KMS-11 (cell line): Measurements from ENCODE around the gene ZNF683.

Experiments used
- H2AFZ ChIP-seq: fragments of 200-600 bp; sonication (generic); 2 replicates; pipeline ENCODE4 v1.6.1; 2016; ENCODE audit warnings: antibody characterized with exemption, mixed run types, low read depth
- H3K27ac ChIP-seq: fragments of 200-600 bp; sonication (generic); 2 replicates; pipeline ENCODE4 v1.6.1; 2016; ENCODE audit warnings: mild to moderate bottlenecking, mixed run types
- H3K27me3 ChIP-seq: fragments of 200-600 bp; sonication (generic); 2 replicates; pipeline ENCODE4 v1.6.1; 2017; ENCODE audit warnings: mild to moderate bottlenecking, low read depth, mixed run types, moderate library complexity; ENCODE audit not compliant: insufficient read depth
- H3K36me3 ChIP-seq: fragments of 200-600 bp; sonication (generic); 2 replicates; pipeline ENCODE4 v1.6.1; 2017; ENCODE audit warnings: mild to moderate bottlenecking, mixed run types; ENCODE audit not compliant: insufficient read depth
- H3K4me1 ChIP-seq: fragments of 200-600 bp; sonication (generic); 2 replicates; pipeline ENCODE4 v1.6.1; 2016; ENCODE audit warnings: mild to moderate bottlenecking, low read depth, mixed run types; ENCODE audit not compliant: poor library complexity, severe bottlenecking
- H3K4me2 ChIP-seq: fragments of 200-600 bp; sonication (generic); 2 replicates; pipeline ENCODE4 v1.7.0; 2016; ENCODE audit warnings: mild to moderate bottlenecking, mixed run types
- H3K4me3 ChIP-seq: fragments of 200-600 bp; sonication (generic); IDR thresholded peaks from 2 replicates; pipeline ENCODE4 v1.6.1; 2017; ENCODE audit warnings: low read depth, low read length, mixed read lengths; ENCODE audit not compliant: insufficient read depth
- H3K79me2 ChIP-seq: fragments of 200-600 bp; sonication (generic); 2 replicates; pipeline ENCODE4 v1.6.1; 2016; ENCODE audit warnings: low read depth, mixed run types; ENCODE audit not compliant: insufficient read depth
- H3K9ac ChIP-seq: fragments of 200-600 bp; sonication (generic); 2 replicates; pipeline ENCODE4 v1.6.1; 2016; ENCODE audit warnings: mild to moderate bottlenecking, mixed run types
- H4K20me1 ChIP-seq: fragments of 200-600 bp; sonication (generic); 2 replicates; pipeline ENCODE4 v1.6.1; 2016; ENCODE audit warnings: mild to moderate bottlenecking, mixed run types; ENCODE audit not compliant: insufficient read depth
- TF ChIP-seq, protein P1 (sequence below): fragments of 200-600 bp; sonication (generic); conservative IDR thresholded peaks from 2 replicates; pipeline ENCODE4 v1.6.1; 2017; ENCODE audit warnings: low read depth, mild to moderate bottlenecking, antibody characterized with exemption, low read length, moderate library complexity, mixed read lengths

Gene ZNF683

GRCh38 chr1:26317146-26317545, 55.4 kb downstream of the ZNF683 start:
- H3K36me3 ChIP-seq = no peaks in the 10 kb centered on the region
- no peak overlapping the region for H3K9ac ChIP-seq
- H3K79me2 ChIP-seq = no peaks in the 10 kb centered on the region
- no peak overlapping the region for H3K27ac ChIP-seq
- H2AFZ ChIP-seq = no peak overlapping the region
- H4K20me1 ChIP-seq = no peaks in the 10 kb centered on the region
- TF ChIP-seq, protein P1, sequence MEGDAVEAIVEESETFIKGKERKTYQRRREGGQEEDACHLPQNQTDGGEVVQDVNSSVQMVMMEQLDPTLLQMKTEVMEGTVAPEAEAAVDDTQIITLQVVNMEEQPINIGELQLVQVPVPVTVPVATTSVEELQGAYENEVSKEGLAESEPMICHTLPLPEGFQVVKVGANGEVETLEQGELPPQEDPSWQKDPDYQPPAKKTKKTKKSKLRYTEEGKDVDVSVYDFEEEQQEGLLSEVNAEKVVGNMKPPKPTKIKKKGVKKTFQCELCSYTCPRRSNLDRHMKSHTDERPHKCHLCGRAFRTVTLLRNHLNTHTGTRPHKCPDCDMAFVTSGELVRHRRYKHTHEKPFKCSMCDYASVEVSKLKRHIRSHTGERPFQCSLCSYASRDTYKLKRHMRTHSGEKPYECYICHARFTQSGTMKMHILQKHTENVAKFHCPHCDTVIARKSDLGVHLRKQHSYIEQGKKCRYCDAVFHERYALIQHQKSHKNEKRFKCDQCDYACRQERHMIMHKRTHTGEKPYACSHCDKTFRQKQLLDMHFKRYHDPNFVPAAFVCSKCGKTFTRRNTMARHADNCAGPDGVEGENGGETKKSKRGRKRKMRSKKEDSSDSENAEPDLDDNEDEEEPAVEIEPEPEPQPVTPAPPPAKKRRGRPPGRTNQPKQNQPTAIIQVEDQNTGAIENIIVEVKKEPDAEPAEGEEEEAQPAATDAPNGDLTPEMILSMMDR = no peak
- H3K27me3 ChIP-seq = no peaks in the 10 kb centered on the region
- H3K4me1 ChIP-seq = peaks cover 4% of the 10 kb centered on the region
- no peak overlapping the region for H3K4me3 ChIP-seq
- H3K4me2 ChIP-seq = no peak overlapping the region

DNA sequence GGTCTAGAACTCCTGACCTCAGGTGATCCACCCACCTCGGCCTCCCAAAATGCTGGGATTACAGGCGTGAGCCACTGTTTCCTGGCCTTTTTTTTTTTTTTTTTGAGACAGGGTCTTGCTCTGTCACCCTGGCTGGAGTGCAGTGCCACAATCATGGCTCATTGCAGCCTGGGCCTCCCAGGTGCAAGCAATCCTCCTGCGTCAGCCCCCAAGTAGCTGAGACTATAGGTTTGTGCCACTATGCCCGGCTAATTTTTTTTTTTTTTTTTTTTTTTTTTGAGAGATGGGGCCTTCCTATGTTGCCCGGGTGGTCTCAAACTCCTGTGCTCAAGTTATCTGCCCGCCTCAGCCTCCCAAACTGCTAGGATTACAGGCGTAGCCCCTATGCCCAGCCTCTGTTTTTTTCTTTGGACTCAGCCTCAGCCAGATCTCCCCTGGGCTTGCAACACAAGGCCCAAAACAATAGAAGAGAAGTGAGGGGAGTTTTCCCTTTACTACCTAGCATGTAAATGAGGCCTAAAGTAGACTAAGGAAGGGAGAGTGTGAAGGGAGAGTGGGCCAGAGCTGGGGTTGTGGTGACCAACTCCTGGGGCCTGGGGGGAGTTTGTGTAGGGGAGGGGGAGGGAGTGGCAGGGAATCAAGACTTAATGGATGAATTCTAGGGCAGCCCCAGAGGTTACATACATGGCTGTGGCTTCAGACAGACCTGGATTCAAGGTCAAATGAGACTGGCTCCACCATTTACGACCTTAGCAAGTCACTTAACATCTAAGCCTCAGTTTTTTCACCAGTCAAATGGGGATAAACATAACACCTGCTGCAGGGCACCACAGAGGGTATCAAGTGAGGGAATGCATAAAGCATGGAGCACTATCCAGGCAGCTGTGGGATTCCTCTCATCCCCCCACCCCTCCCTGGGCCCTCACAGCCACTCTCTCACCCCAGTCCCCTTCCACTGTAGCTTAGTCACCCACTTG, 56.4 kb downstream of the ZNF683 start:
- no peaks in the 10 kb centered on the region for H3K36me3 ChIP-seq

GRCh38 chr1:26314501-26314900, 58.0 kb downstream of the ZNF683 start:
- no peaks in the 10 kb centered on the region for H4K20me1 ChIP-seq
- no peaks in the 10 kb centered on the region for H3K27me3 ChIP-seq
- no peak overlapping the region for H2AFZ ChIP-seq
- H3K27ac ChIP-seq = no peak overlapping the region
- TF ChIP-seq, protein P1 = no peak
- H3K36me3 ChIP-seq = no peaks in the 10 kb centered on the region
- no peak overlapping the region for H3K9ac ChIP-seq
- no peak overlapping the region for H3K4me3 ChIP-seq
- H3K4me2 ChIP-seq = no peak overlapping the region
- H3K4me1 ChIP-seq = no peaks in the 10 kb centered on the region
- no peaks in the 10 kb centered on the region for H3K79me2 ChIP-seq

More for the DNA sequence above, 56.4 kb downstream of the ZNF683 start:
- no peaks in the 10 kb centered on the region for H3K27me3 ChIP-seq
- TF ChIP-seq, protein P1 = no peak
- no peaks in the 10 kb centered on the region for H4K20me1 ChIP-seq
- no peaks in the 10 kb centered on the region for H3K79me2 ChIP-seq
- H3K9ac ChIP-seq = no peak overlapping the region
- no peak overlapping the region for H3K27ac ChIP-seq
- no peak overlapping the region for H3K4me2 ChIP-seq
- H3K4me1 ChIP-seq = peaks cover under 1% of the 10 kb centered on the region
- no peak overlapping the region for H2AFZ ChIP-seq
- H3K4me3 ChIP-seq = no peak overlapping the region
